Stimulated activated CD8-positive, alpha-beta memory T cell treated with anti-CD3 and anti-CD28 coated beads, Interleukin-15, amount 100 ng/mL, for 48 hours (primary cell): Measurements from ENCODE around the gene AK4.
"Not testable (repeated sequence)": the region's sequence is repeated elsewhere in the genome, so short reads cannot be mapped to it uniquely, and the experiment has no call there.

ENCODE experiments used
- DNase-seq, 2 donors: peaks; one replicate each; pipeline ENCODE4 v3.0.0-alpha.2; 2020; ENCODE audit warnings: low read depth in 2 of 2

AK4 gene

GRCh38 chr1:65214340-65215027 is 66.5 kb downstream of the AK4 start:
- no peak for DNase-seq

DNA sequence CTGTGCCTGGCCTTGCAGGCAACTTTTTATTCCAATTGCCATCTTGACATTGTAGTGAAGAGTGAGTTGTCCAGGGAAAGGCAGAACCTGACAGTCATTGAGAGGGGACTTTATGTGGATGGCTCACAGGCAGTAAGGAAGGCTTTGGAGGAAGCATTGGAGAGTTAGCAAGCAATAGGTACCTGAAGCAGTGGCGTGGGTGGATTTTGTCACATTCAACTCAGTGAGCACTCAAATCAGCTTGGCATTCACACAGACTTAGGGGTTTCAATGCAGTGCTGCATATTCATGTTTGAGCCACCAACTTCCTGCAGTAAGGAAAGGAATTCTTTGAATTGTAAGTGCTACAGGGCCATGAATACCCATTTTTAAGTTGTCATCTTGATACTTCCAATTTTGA is 69.0 kb downstream of the AK4 start:
- no peak for DNase-seq

DNA sequence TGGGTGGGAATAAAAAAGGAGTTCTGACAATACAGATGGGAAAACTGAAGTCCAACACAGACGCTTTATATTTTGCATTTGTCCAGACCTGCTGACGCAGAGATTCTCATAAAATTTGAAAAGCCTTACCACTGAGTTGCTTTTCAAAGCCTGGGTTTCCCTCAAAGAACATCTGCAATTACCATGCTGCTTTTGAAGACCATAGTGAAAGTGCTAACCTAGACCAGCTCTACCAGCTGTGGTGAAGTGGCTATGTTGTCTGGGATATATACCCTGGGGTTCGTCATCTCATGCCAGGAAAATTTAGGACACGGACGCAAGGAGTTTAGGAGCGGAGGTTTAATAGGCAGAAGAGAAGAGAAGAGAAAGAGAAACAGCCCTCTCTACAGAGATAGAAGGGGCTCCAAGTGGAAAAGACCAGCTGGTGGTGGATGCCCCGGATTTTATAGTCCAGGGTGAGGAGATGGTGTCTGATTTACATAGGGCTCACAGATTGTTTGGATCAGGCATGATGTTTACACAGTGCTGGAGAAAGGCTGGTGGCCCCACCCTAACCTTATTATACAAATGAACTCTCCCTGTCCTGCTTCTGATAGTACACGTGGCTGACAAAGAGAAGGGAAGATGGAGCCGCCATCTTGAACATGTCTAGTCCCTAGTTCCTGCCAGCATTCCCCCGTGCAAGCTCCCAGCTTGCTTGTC is 73.8 kb downstream of the AK4 start:
- no peak for DNase-seq

DNA sequence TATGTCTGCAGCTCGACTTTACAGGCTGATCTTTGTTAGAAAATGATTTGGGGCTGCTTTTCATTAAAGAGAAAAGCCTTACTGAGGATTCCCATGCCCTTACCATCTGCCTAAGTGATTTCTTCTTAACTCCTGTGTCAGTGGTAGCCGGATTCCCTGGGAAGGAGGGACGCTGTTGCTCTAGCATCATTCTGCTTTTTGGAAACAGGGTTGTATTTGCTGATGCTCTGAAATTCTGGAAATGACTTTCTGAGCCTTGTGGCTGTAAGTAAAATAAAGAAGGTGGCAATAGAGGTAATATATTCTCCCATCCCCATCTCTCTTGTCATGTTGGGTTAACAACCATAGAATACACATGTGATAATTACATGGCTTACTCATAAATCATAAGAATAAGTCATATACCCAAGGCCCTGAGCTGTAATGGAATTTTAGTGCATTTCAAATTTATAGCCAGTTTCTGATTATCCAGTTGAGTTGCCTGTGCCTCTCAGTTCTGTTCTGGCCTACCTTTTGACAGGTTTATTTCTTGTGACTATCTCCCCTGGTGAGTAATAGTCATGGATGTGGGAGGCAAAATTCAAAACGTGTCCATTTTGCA is 74.4 kb downstream of the AK4 start:
- no peak for DNase-seq

DNA sequence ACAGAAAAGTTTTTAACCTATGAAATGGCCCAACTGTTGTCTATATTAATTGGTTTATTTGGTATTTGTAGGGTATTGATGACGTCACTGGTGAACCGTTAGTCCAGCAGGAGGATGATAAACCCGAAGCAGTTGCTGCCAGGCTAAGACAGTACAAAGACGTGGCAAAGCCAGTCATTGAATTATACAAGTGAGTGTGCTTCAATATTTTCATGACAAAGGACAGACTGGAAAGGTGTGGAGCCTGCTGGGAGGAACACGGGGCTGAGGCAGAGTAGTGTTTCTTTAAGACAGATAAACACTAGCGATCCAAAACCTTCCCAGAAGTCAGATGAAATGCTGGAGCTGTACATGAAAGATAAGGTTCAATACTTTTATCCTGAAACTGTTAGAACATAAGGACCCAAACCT is 76.7 kb downstream of the AK4 start:
- no peak for DNase-seq

- no peak for DNase-seq
Measured at GRCh38 chr1:65225179-65225578, 77.2 kb downstream of the AK4 start.

- DNase-seq: no peak
Measured at GRCh38 chr1:65229201-65229600, 81.2 kb downstream of the AK4 start.

DNA sequence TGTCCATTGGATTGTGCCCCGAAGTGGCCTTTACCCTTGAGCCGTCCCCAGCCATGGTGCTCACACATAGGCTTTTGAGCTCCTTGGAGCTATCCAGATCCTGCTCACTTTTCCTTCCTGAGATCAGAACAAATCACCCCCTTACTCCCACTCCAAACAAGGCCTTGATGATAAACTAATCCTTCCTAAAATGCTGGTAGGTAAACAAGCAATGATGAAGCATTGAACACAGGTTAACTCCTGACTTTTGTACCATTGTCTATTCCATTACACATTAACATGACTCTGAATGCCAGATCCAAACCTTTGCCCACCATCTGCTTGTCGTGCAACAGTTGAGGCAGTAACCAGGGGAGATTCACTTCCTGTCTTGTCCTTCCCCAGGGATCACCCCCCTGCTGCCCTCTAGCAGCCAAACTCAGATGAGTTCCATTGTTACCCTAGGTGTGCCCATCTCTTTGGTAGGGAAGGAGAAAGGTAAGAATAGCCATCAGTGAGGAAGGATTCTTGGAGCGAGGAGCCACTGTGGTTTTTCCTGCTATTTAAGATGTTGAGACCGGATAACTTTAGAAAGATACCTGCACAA is 81.8 kb downstream of the AK4 start:
- no peak for DNase-seq

- DNase-seq: no peak
Measured at GRCh38 chr1:65230731-65231481, 82.9 kb downstream of the AK4 start.

DNA sequence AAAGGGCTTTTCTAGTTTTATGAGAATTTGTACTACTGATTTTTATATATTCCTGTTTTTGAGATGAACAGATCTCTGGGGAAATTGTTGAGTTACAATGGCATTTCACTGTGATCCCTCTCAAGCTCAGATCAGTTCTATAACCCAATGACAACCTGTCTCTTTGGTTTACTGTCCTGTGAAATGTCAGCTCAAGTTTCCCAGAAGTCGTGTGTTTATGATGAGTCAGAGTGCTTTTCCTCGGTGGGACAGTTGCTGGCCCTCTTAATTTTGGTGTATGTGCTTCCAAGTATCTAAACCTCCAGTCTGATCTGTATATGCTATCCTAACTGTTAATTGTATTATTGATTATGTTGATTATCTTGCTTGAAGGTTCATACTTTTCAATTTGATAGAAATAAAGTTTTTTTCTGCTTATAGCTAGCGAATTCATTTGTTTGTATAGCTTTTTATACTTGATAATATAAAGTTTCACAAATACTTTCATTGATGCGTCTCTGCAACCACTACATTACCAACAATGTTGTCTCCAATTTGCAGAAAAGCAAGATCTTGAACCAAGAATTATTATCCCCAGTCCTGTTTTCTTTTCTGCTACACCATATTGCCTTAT is 83.8 kb downstream of the AK4 start:
- no peak for DNase-seq

DNA sequence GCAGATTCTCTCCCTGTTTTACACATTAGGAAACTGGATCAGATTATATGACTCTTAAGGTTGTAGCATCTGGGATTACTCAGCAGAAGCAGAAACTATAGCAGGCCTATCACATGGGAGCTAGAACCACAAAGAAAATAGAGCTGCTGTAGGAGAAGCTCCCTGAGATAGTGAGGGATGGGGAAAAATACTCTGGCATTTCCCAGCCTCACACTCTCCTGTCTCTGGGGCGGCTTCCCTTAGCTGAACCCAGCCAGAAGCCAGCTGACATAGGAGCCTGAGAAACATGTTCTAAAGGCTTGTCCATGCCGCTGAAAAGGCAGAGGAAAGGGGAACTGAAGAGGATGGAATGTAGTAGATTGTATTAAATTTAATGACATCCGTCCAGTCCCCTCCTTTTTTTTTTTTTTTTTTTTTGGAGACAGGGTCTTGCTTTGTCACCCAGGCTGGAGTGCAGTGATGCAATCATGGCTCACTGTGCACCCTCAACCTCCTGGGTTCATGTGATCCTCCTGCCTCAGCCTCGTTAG is 84.5 kb downstream of the AK4 start:
- DNase-seq: no peak

- no peak for DNase-seq
Measured at GRCh38 chr1:65233782-65234181, 85.8 kb downstream of the AK4 start.

- no peak for DNase-seq
Measured at GRCh38 chr1:65235867-65236805, 88.1 kb downstream of the AK4 start.

DNA sequence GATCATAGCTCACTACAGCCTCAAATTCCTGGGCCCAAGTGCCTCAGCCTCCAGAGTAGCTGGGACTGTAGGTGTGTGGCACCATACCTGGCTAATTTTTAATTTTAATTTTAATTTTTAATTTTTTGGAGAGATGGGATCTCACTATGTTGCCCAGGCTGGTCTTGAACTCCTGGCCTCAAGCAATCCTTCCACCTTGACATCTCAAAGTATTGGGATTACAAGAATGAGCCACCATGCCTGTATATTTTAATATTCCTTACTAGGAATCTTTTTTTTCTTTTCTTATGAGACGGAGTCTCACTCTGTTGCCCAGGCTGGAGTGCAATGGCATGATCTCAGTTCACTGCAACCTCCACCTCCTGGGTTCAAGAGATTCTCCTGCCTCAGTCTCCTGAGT is 89.1 kb downstream of the AK4 start:
- DNase-seq: not testable (repeated sequence)

- no peak for DNase-seq
Measured at GRCh38 chr1:65237503-65237902, 89.5 kb downstream of the AK4 start.

DNA sequence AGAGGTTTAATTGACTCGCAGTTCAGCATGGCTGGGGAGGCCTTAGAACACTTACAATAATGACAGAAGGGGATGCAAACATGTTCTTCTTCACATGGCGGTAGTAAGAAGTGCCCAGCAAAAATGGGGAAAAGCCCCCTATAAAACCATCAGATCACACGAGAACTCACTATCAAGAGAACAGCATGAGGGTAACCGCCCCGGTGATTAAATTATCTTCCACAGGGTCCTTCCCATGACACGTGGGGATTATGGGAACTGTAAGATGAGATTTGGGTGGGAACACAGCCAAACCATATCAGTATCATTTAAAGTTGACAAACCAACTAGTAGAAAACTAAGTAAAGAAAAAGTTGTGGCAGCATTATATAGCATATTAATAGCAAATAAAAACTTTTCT is 90.0 kb downstream of the AK4 start:
- no peak for DNase-seq

GRCh38 chr1:65243491-65243890 is 95.5 kb downstream of the AK4 start:
- DNase-seq: no peak

DNA sequence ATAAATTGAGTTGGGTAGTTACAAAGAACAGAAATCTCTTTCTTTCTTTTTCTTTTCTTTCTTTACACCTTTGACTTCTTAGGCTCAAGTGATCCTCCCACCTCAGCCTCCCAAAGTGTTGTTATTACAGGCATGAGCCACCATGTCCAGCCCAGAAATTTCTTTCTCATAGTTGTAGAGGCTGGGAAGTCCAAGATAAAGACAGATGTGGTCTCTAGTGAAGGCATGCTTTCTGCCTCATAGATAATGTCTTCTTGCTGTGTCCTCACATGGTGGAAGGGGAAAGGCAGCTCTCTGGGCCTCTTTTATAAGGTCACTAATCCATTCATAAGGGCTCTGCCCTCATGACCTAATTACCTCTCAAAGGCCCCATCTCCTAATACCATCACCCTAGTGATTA is 97.3 kb downstream of the AK4 start:
- no peak for DNase-seq

- DNase-seq: no peak
Measured at GRCh38 chr1:65247419-65248359, 99.7 kb downstream of the AK4 start.
